GM18520 (cell line): ENCODE data around the gene OR51G1.
"Not testable (repeated sequence)": the region's sequence is repeated elsewhere in the genome, so short reads cannot be mapped to it uniquely, and the experiment has no call there.

ENCODE experiments used
- ATAC-seq: cut with Tn5 transposase; IDR thresholded peaks from one replicate; pipeline ENCODE4 v1.9.1; 2021; ENCODE audit not compliant: unreplicated experiment

OR51G1 gene

GRCh38 chr11:4924239-4924638, at the start of gene OR51G1:
Gene OR51G1 (minus strand): TSS chr11:4924339. CDS start chr11:4924339, 0 bp downstream.
- no peak for ATAC-seq

- no peak for ATAC-seq
Observed at GRCh38 chr11:4962816-4963215, 38.7 kb upstream of the OR51G1 start.

GRCh38 chr11:4960877-4961276, 36.7 kb upstream of the OR51G1 start:
- no peak for ATAC-seq

- no peak for ATAC-seq
Observed at GRCh38 chr11:4957396-4957795, 33.3 kb upstream of the OR51G1 start.

- not testable (repeated sequence) for ATAC-seq
Observed at GRCh38 chr11:4955613-4956012, 31.5 kb upstream of the OR51G1 start, which contains the start of gene OR51A2. Gene OR51A2 (minus strand): TSS chr11:4955713. CDS start chr11:4955713, 0 bp downstream.

- ATAC-seq = no peak
Observed at GRCh38 chr11:4947505-4947904, 23.4 kb upstream of the OR51G1 start, which contains the start of gene OR51A4. Gene OR51A4 (minus strand): TSS chr11:4947605. CDS start chr11:4947100, 505 bp downstream.

GRCh38 chr11:4936745-4937144, 12.6 kb upstream of the OR51G1 start:
- no peak for ATAC-seq

GRCh38 chr11:4932751-4933150, 8.6 kb upstream of the OR51G1 start:
- ATAC-seq = no peak

- no peak for ATAC-seq
Observed at GRCh38 chr11:4926608-4927007, 2.5 kb upstream of the OR51G1 start.

GRCh38 chr11:4922304-4922703, 1.8 kb downstream of the OR51G1 start:
- ATAC-seq = no peak

- ATAC-seq = no peak
Observed at GRCh38 chr11:4921796-4922195, 2.3 kb downstream of the OR51G1 start.

GRCh38 chr11:4919250-4919649, 4.9 kb downstream of the OR51G1 start, which contains the start of gene OR51G2:
Gene OR51G2 (minus strand): TSS chr11:4919350. CDS start chr11:4915663, 3,687 bp downstream.
- ATAC-seq = no peak

- no peak for ATAC-seq
Observed at GRCh38 chr11:4916581-4916980, 7.6 kb downstream of the OR51G1 start.

GRCh38 chr11:4903484-4903883, 20.7 kb downstream of the OR51G1 start, which contains the start of gene OR51A7:
Gene OR51A7 (plus strand): TSS chr11:4903783. CDS start chr11:4907370, 3,587 bp downstream.
- no peak for ATAC-seq

- no peak for ATAC-seq
Observed at GRCh38 chr11:4891996-4892640, 32.0 kb downstream of the OR51G1 start.

- no peak for ATAC-seq
Observed at GRCh38 chr11:4890279-4890678, 33.9 kb downstream of the OR51G1 start.

GRCh38 chr11:4887591-4887990, 36.5 kb downstream of the OR51G1 start:
- no peak for ATAC-seq

- ATAC-seq = no peak
Observed at GRCh38 chr11:4886186-4886585, 38.0 kb downstream of the OR51G1 start.

GRCh38 chr11:4884361-4884760, 39.8 kb downstream of the OR51G1 start:
- ATAC-seq = no peak

- no peak for ATAC-seq
Observed at GRCh38 chr11:4882543-4882942, 41.6 kb downstream of the OR51G1 start.

GRCh38 chr11:4881860-4882500, 42.2 kb downstream of the OR51G1 start, which contains the start of gene OR51T1:
Gene OR51T1 (plus strand): TSS chr11:4881900. CDS start chr11:4881900, 0 bp downstream.
- ATAC-seq = no peak

- no peak for ATAC-seq
Observed at GRCh38 chr11:4881188-4881587, 43.0 kb downstream of the OR51G1 start.
